Measurements from ENCODE around the gene EIF5B.

DNA sequence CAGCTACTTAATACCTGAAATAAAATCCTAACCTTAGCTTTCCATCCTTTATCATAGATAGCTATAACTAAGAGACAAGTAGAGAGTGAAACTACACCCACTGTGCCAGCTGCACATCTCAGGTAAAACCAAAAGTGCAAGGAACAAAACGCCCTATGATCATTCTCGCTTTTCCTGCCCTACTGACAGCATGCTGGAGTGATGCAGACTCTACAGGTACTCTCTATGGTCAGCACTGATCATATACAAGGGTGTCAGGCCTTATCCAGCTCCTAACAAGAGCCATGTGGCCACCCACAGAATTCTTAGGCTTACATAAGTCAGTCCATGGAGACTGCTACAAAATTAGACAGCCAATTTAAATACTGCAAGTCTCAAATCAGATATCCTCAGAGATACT is 107.0 kb downstream of the EIF5B start:
- TF ChIP-seq, protein P1, sequence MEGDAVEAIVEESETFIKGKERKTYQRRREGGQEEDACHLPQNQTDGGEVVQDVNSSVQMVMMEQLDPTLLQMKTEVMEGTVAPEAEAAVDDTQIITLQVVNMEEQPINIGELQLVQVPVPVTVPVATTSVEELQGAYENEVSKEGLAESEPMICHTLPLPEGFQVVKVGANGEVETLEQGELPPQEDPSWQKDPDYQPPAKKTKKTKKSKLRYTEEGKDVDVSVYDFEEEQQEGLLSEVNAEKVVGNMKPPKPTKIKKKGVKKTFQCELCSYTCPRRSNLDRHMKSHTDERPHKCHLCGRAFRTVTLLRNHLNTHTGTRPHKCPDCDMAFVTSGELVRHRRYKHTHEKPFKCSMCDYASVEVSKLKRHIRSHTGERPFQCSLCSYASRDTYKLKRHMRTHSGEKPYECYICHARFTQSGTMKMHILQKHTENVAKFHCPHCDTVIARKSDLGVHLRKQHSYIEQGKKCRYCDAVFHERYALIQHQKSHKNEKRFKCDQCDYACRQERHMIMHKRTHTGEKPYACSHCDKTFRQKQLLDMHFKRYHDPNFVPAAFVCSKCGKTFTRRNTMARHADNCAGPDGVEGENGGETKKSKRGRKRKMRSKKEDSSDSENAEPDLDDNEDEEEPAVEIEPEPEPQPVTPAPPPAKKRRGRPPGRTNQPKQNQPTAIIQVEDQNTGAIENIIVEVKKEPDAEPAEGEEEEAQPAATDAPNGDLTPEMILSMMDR (conservative IDR thresholded peaks at IDR 0.05; ENCODE audit: low read depth in 2 of 2), result no peak
- no peak for TF ChIP-seq EZH2 (IDR thresholded peaks at IDR 0.05; ENCODE audit: low read depth, unreplicated experiment)
